Motor neuron (in vitro differentiated cells): ENCODE results near the gene SBNO2. TPM values are rescaled to one million over a fixed set of nuclear protein-coding genes. Genes with fewer than 3 reads are reported as not detected.
A peak's percentile ranks its signal among the peaks of the same experiment; 100 is the strongest.
"Not testable (repeated sequence)": the region's sequence is repeated elsewhere in the genome, so short reads cannot be mapped to it uniquely, and the experiment has no call there.

Experiments used
- ATAC-seq, 8 experiments: fragments of 200-7000 bp; cut with Tn5 transposase; replicated peaks in 6 of 8; 2 replicates each; pipeline ENCODE4 v1.8.0; 2021; ENCODE audit warnings: mild to moderate bottlenecking in 8 of 8, moderate library complexity in 8 of 8
- H3K27ac ChIP-seq, 2 donors: fragments of 250-450 bp; sonication (Bioruptor Pico); 2 replicates each; pipeline ENCODE4 v1.9.0; 2021; ENCODE audit warnings: antibody characterized with exemption in 2 of 2, mild to moderate bottlenecking in 2 of 2, moderate library complexity in 1 of 2
- H3K4me1 ChIP-seq, 2 donors: fragments of 250-450 bp; sonication (Bioruptor Pico); replicated peaks in 1 of 2; 2 replicates each; pipeline ENCODE4 v1.6.1; 2021; ENCODE audit warnings: antibody characterized with exemption in 2 of 2, mild to moderate bottlenecking in 2 of 2, moderate library complexity in 1 of 2
- H3K4me3 ChIP-seq, 5 donors: fragments of 250-450 bp; sonication (Bioruptor Pico); 2 replicates each; pipeline ENCODE4 v1.9.0; 2021; ENCODE audit warnings: antibody characterized with exemption in 5 of 5, mild to moderate bottlenecking in 5 of 5, moderate library complexity in 4 of 5
- WGBS, 10 experiments: fragments of 450-650 bp; shearing (Covaris generic); methylation state at CpG; one replicate each; pipeline ENCODE4 v1.0.0; 2022; 5-methylcytosine and 5-hydroxymethylcytosine counted together
- in situ Hi-C, 9 experiments: fragments of 400-800 bp; cut with MboI; loops; one replicate each; pipeline ENCODE4 v1.15.0; 2021; ENCODE audit warnings: low sequenced_read_pairs in 9 of 9, low pct_unique_long_range_greater_than_20kb in 2 of 9; ENCODE audit not compliant: unreplicated experiment in 9 of 9
- total RNA-seq, 8 experiments: library from RNA; unstranded; fragments of 300-600 nt; gene quantifications; 2 replicates each; pipeline versions ENCODE4 v1.2.3 to v1.2.4, GENCODE V29; 2022

Gene SBNO2
- total RNA-seq, 8 experiments from 2014 or later: 5.6 to 54.9 (median 22.5) TPM

GRCh38 chr19:1214862-1215731, 41.0 kb upstream of the SBNO2 start:
- no peak overlapping the region for H3K4me3 ChIP-seq
- peak overlapping the region in 1 of 2 donors; percentile 39 for H3K27ac ChIP-seq
- ATAC-seq: peak in 6 of 8 experiments; percentile 5 to 48 (median 32)
- in situ Hi-C loops: no loop called here
- 94 to 100% methylated on average over 1 to 3 of the region's 26 CpGs; no CpG with 5 or more reads in 8 of the 10 experiments for WGBS, 10 experiments
- H3K4me1 ChIP-seq: peaks cover 21 to 27% of the 10 kb centered on the region in 2 donors

GRCh38 chr19:1214299-1214861, 40.3 kb upstream of the SBNO2 start:
- in situ Hi-C loops: no loop called here
- WGBS, 10 experiments: 59 to 100% (median 76%) methylated on average over 1 to 7 of the region's 21 CpGs; no CpG with 5 or more reads in 5 of the 10 experiments
- Histone ChIP-seq H3K4me3 (no peak overlapping the region), H3K4me1 (peaks cover 21 to 27% of the 10 kb centered on the region in 2 donors), H3K27ac (peak overlapping the region; percentile 14 to 39)
- peak in 3 of 8 experiments; percentile 1 to 12 (median 7) for ATAC-seq

- in situ Hi-C loops: no loop called here
- 13 to 93% (median 62%) methylated on average over 2 to 11 of the region's 39 CpGs; no CpG with 5 or more reads in 2 of the 10 experiments for WGBS, 10 experiments
- H3K27ac ChIP-seq: peak overlapping the region in 1 of 2 donors; percentile 40
- peak; percentile 12 to 86 (median 45) for ATAC-seq
- H3K4me1 ChIP-seq: peaks cover 21 to 29% of the 10 kb centered on the region in 2 donors
- no peak overlapping the region for H3K4me3 ChIP-seq
Observed at GRCh38 chr19:1213391-1214286, 39.6 kb upstream of the SBNO2 start.

- H3K4me1 ChIP-seq: peaks cover 28 to 30% of the 10 kb centered on the region in 2 donors
- no peak for ATAC-seq
- no peak overlapping the region for H3K4me3 ChIP-seq
- in situ Hi-C loops: no loop called here
- no peak overlapping the region for H3K27ac ChIP-seq
- 50 to 100% (median 84%) methylated on average over 1 to 18 of the region's 33 CpGs; no CpG with 5 or more reads in 4 of the 10 experiments for WGBS, 10 experiments
Observed at GRCh38 chr19:1211494-1212234, 37.6 kb upstream of the SBNO2 start.

GRCh38 chr19:1210227-1210538, 36.1 kb upstream of the SBNO2 start:
- no peak for ATAC-seq
- WGBS, 10 experiments: 91 to 100% (median 93%) methylated on average over 2 to 4 of the region's 13 CpGs; no CpG with 5 or more reads in 7 of the 10 experiments
- in situ Hi-C loops: no loop called here
- no peak overlapping the region for H3K27ac ChIP-seq
- no peak overlapping the region for H3K4me3 ChIP-seq
- H3K4me1 ChIP-seq: peaks cover 25 to 31% of the 10 kb centered on the region in 2 donors

GRCh38 chr19:1208830-1209229, 34.8 kb upstream of the SBNO2 start:
- H3K27ac ChIP-seq, H3K4me3 ChIP-seq, in situ Hi-C loops: not testable (repeated sequence)
- ATAC-seq: peak in 2 of 8 experiments; percentile 1 to 2
- WGBS, 10 experiments: 60 to 100% (median 98%) methylated on average over 1 to 5 of the region's 10 CpGs; no CpG with 5 or more reads in 6 of the 10 experiments
- H3K4me1 ChIP-seq: peaks cover 14 to 20% of the 10 kb centered on the region in 2 donors

- in situ Hi-C loops: no loop called here
- H3K4me3 ChIP-seq: peak overlapping the region; percentile 65 to 84 (median 75)
- H3K4me1 ChIP-seq: peaks cover 8 to 22% of the 10 kb centered on the region in 2 donors
- 0 to 1% (median 0%) methylated on average over 2 to 21 of the region's 38 CpGs; no CpG with 5 or more reads in 7 of the 10 experiments for WGBS, 10 experiments
- peak in 2 of 8 experiments; percentile 0 to 4 for ATAC-seq
- no peak overlapping the region for H3K27ac ChIP-seq
Observed at GRCh38 chr19:1206864-1207450, 32.9 kb upstream of the SBNO2 start.

- WGBS, 10 experiments: 0 to 6% (median 0%) methylated on average over 2 to 18 of the region's 78 CpGs; no CpG with 5 or more reads in 4 of the 10 experiments
Observed at GRCh38 chr19:1206150-1206863, 32.2 kb upstream of the SBNO2 start.

GRCh38 chr19:1205114-1206099, 31.3 kb upstream of the SBNO2 start, which contains the start of gene STK11:
Gene STK11 (plus strand): TSS chr19:1205778. CDS start chr19:1206914, 1,136 bp downstream.
- Histone ChIP-seq H3K4me3 (peak within 1 kb of the TSS; percentile 65 to 84 (median 75)), H3K4me1 (peaks cover 8 to 22% of the 10 kb centered on the region in 2 donors), H3K27ac (peak within 1 kb of the TSS; percentile 66 to 88)
- peak; percentile 86 to 97 (median 94) for ATAC-seq
- in situ Hi-C loops: no loop called here
- WGBS, 10 experiments: 32 to 46% (median 37%) methylated on average over 3 to 5 of the region's 114 CpGs; no CpG with 5 or more reads in 6 of the 10 experiments

More at GRCh38 chr19:1206150-1206863, 32.2 kb upstream of the SBNO2 start:
- ATAC-seq: no peak
- Histone ChIP-seq H3K4me1 (peaks cover 8 to 22% of the 10 kb centered on the region in 2 donors), H3K4me3 (peak overlapping the region; percentile 65 to 84 (median 75)), H3K27ac (peak overlapping the region; percentile 66 to 88)
- in situ Hi-C loops: no loop called here

- H3K4me3 ChIP-seq, H3K27ac ChIP-seq, in situ Hi-C loops, ATAC-seq, H3K4me1 ChIP-seq: not testable (repeated sequence)
- 50 to 100% (median 83%) methylated on average over 1 to 4 of the region's 4 CpGs; no CpG with 5 or more reads in 3 of the 10 experiments for WGBS, 10 experiments
Observed at GRCh38 chr19:1200614-1201013, 26.5 kb upstream of the SBNO2 start.
